ENCODE results near the gene COX5A.
"Not testable (repeated sequence)": the region's sequence is repeated elsewhere in the genome, so short reads cannot be mapped to it uniquely, and the experiment has no call there.

Gene COX5A

GRCh38 chr15:74888716-74889115 is 49.2 kb downstream of the COX5A start:
- no peak for TF ChIP-seq EZH2phosphoT487 (IDR thresholded peaks at IDR 0.05; ENCODE audit: borderline replicate concordance)
- TF ChIP-seq CTCF (conservative IDR thresholded peaks at IDR 0.05; ENCODE audit: low read length): no peak

DNA sequence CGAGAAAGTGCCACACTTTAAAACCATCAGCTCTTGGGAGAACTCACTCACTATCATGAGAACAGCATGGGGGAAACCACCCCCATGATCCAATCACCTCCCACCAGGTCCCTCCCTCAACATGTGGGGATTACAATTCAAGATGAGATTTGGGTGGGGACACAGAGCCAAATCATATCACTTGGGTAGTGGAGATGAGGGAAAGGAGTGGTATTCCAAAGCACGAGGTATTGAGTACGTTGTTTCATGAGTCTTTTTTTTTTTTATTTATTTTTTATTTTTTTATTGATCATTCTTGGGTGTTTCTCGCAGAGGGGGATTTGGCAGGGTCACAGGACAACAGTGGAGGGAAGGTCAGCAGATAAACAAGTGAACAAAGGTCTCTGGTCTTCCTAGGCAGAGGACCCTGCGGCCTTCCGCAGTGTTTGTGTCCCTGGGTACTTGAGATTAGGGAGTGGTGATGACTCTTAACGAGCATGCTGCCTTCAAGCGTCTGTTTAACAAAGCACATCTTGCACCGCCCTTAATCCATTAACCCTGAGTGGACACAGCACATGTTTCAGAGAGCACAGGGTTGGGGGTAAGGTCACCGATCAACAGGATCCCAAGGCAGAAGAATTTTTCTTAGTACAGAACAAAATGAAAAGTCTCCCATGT is 50.2 kb downstream of the COX5A start:
- not testable (repeated sequence) for H3F3A ChIP-seq (ENCODE audit: low read depth); H3K27me3 ChIP-seq (ENCODE audit: insufficient read depth, low read length, poor library complexity, severe bottlenecking); H3K36me3 ChIP-seq (ENCODE audit: insufficient read depth, low read length); H3K4me2 ChIP-seq (ENCODE audit: low read depth, low read length, poor library complexity, severe bottlenecking); H4K20me1 ChIP-seq (ENCODE audit: insufficient read depth, low read length, poor library complexity, severe bottlenecking); H3K9me3 ChIP-seq (ENCODE audit: insufficient read depth, low read depth, low read length); H2AFZ ChIP-seq (ENCODE audit: low read length); H3K9ac ChIP-seq (ENCODE audit: low read depth, low read length, poor library complexity, severe bottlenecking); H3K9me2 ChIP-seq (replicated peaks; ENCODE audit: low read depth, low read length); H3K4me3 ChIP-seq (ENCODE audit: low read length, poor library complexity, severe bottlenecking)
- Histone ChIP-seq H3K79me2 (ENCODE audit: insufficient read depth, low read length) (peaks cover 18% of the 10 kb centered on the region), H3K4me1 (ENCODE audit: insufficient read depth, low read length, poor library complexity, severe bottlenecking) (peaks cover 21% of the 10 kb centered on the region)

More at GRCh38 chr15:74888716-74889115, 49.2 kb downstream of the COX5A start:
- Histone ChIP-seq H2AFZ (ENCODE audit: low read length) (no peak overlapping the region), H3K27me3 (ENCODE audit: insufficient read depth, low read length, poor library complexity, severe bottlenecking) (no peaks in the 10 kb centered on the region), H3K9ac (ENCODE audit: low read depth, low read length, poor library complexity, severe bottlenecking) (no peak overlapping the region), H3F3A (ENCODE audit: low read depth) (no peaks in the 10 kb centered on the region), H3K36me3 (ENCODE audit: insufficient read depth, low read length) (no peaks in the 10 kb centered on the region), H3K9me3 (ENCODE audit: insufficient read depth, low read depth, low read length) (no peaks in the 10 kb centered on the region), H3K4me3 (ENCODE audit: low read length, poor library complexity, severe bottlenecking) (no peak overlapping the region), H3K4me2 (ENCODE audit: low read depth, low read length, poor library complexity, severe bottlenecking) (no peak overlapping the region), H3K79me2 (ENCODE audit: insufficient read depth, low read length) (peaks cover 18% of the 10 kb centered on the region), H3K4me1 (ENCODE audit: insufficient read depth, low read length, poor library complexity, severe bottlenecking) (peaks cover 21% of the 10 kb centered on the region), H3K9me2 (replicated peaks; ENCODE audit: low read depth, low read length) (no peaks in the 10 kb centered on the region), H4K20me1 (ENCODE audit: insufficient read depth, low read length, poor library complexity, severe bottlenecking) (no peaks in the 10 kb centered on the region)

DNA sequence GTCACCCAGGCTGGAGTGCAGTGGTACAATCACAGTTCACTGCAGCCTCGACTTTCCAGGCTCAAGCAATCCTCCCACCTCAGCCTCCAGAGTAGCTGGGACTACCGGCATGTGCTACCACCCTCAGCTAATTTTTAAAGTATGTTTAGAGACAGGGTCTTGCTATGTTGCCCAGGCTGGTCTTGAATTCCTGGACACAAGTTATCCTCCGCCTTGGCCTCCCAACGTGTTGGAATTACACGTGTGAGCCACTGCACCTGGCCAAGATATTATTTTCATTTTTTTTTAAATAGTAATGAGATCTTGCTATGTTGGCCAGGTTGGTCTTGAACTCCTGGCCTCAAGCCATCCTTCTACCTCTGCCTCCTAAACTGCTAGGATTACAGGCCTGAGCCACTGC is 52.4 kb downstream of the COX5A start:
- Histone ChIP-seq H3K79me2 (ENCODE audit: insufficient read depth, low read length) (peaks cover 6% of the 10 kb centered on the region), H3K4me1 (ENCODE audit: insufficient read depth, low read length, poor library complexity, severe bottlenecking) (peaks cover 8% of the 10 kb centered on the region), H3K9me2 (replicated peaks; ENCODE audit: low read depth, low read length) (no peaks in the 10 kb centered on the region), H4K20me1 (ENCODE audit: insufficient read depth, low read length, poor library complexity, severe bottlenecking) (no peaks in the 10 kb centered on the region), H2AFZ (ENCODE audit: low read length) (no peak overlapping the region), H3K4me3 (ENCODE audit: low read length, poor library complexity, severe bottlenecking) (no peak overlapping the region), H3K9me3 (ENCODE audit: insufficient read depth, low read depth, low read length) (no peaks in the 10 kb centered on the region), H3K9ac (ENCODE audit: low read depth, low read length, poor library complexity, severe bottlenecking) (no peak overlapping the region), H3K27me3 (ENCODE audit: insufficient read depth, low read length, poor library complexity, severe bottlenecking) (no peaks in the 10 kb centered on the region), H3K36me3 (ENCODE audit: insufficient read depth, low read length) (no peaks in the 10 kb centered on the region), H3K4me2 (ENCODE audit: low read depth, low read length, poor library complexity, severe bottlenecking) (no peak overlapping the region), H3F3A (ENCODE audit: low read depth) (no peaks in the 10 kb centered on the region)
- TF ChIP-seq CTCF (conservative IDR thresholded peaks at IDR 0.05; ENCODE audit: low read length) (no peak), EZH2phosphoT487 (IDR thresholded peaks at IDR 0.05; ENCODE audit: borderline replicate concordance) (no peak)
